Epithelial cell of proximal tubule (primary cell): Measurements from ENCODE around the gene BBS9. TPM values are rescaled to one million over a fixed set of nuclear protein-coding genes. Genes with fewer than 3 reads are reported as not detected.
A peak's percentile ranks its signal among the peaks of the same experiment; 100 is the strongest.

Experiments used
- DNase-seq: peaks from one replicate; pipeline ENCODE4 v3.0.0-alpha.2; 2011; ENCODE audit warnings: low read depth
- H3K4me3 ChIP-seq: 2 replicates; pipeline ENCODE4 v1.5.1; 2011; ENCODE audit warnings: low read depth, mild to moderate bottlenecking, low read length
- total RNA-seq: library from RNA; depleted of rRNA; stranded (reverse); fragments of >200 nt; gene quantifications from 2 replicates; pipeline ENCODE4 v1.2.3, GENCODE V29; 2015
- TF ChIP-seq, protein P1 (sequence below): conservative IDR thresholded peaks from 2 replicates; pipeline ENCODE4 v1.5.1; 2012; ENCODE audit warnings: low read depth, mild to moderate bottlenecking, low read length

Gene BBS9
- total RNA-seq, 1 donor from 2014 or later: 4.4 TPM

DNA sequence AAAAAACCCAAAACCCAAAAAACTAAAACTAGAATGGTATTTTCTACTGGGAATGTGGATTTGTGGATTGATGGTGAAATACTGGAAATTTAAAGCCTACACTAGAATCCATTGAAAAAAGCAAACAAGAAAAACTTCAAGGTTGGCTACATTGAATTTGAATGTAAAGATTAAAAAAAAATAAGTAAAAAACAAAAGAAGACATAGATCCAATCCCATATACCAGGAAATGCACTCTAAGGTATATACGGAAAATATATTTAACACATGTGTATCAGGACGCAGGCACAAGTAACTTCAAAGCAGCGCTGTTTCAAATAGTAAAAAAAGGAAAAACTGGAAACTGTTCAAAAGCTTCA, 754 bp upstream of the BBS9 start:
- H3K4me3 ChIP-seq: peak overlapping the region; percentile 88
- no peak for DNase-seq
- TF ChIP-seq, protein P1, sequence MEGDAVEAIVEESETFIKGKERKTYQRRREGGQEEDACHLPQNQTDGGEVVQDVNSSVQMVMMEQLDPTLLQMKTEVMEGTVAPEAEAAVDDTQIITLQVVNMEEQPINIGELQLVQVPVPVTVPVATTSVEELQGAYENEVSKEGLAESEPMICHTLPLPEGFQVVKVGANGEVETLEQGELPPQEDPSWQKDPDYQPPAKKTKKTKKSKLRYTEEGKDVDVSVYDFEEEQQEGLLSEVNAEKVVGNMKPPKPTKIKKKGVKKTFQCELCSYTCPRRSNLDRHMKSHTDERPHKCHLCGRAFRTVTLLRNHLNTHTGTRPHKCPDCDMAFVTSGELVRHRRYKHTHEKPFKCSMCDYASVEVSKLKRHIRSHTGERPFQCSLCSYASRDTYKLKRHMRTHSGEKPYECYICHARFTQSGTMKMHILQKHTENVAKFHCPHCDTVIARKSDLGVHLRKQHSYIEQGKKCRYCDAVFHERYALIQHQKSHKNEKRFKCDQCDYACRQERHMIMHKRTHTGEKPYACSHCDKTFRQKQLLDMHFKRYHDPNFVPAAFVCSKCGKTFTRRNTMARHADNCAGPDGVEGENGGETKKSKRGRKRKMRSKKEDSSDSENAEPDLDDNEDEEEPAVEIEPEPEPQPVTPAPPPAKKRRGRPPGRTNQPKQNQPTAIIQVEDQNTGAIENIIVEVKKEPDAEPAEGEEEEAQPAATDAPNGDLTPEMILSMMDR: no peak

DNA sequence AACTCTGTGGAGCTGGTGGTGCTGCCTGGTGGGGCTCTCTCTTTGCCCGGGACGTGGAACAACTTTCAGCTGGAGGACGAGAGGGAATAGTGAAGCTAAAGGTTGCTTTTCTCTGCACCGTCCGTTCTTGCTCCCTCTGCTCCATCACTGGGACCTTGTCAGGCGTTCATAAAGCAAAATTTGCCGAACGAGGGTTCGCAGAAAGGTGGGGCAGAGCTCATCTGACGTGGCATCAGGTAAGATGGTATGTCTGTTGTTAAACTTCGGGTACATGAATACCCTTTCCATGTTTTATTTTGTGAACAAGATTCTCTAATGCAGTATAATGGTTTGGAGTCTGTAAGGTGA, 416 bp downstream of the BBS9 start:
- TF ChIP-seq, protein P1: no peak
- H3K4me3 ChIP-seq: peak overlapping the region; percentile 88
- no peak for DNase-seq

DNA sequence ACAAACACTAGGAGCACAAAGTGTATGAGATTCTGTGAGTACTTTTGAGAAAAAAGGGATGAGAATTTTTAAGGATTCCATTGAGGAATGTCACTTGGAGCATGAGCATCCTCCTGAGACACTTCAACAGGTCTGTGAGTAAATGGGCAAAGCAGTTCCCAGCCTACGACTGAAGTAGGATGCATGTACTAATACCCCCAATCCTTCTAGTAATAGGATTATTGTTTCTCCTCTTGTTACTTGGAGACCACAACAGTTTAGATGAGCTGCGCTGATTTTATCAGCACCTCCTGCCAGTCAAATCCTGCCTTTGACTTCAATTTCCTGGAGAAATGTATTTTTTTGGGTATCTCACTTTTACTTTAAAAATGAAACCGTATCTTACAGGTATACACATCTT, 820 bp downstream of the BBS9 start:
- peak overlapping the region; percentile 88 for H3K4me3 ChIP-seq
- no peak for DNase-seq
- TF ChIP-seq, protein P1: no peak

DNA sequence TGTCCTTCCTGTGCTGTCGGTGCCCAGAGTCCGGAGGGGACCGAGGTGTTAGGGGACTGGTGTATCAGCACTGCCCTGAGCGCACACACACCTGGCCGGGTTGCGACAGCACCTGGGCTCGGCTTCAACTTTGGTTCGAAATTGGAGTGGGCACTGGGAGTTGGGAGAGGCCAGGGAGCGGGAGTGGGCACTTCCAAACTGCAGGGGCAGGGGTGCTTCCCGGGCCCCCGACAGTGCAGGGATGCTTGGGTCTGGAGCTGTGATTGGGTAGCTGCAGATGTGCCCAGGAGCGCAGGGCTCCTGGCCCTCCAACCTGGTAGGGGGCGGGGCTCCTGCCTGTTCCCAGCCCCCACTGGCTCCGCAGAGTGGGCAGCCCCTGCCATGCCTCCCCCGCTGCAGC, 7.7 kb downstream of the BBS9 start:
- no peak overlapping the region for H3K4me3 ChIP-seq
- DNase-seq: no peak
- TF ChIP-seq, protein P1: no peak

DNA sequence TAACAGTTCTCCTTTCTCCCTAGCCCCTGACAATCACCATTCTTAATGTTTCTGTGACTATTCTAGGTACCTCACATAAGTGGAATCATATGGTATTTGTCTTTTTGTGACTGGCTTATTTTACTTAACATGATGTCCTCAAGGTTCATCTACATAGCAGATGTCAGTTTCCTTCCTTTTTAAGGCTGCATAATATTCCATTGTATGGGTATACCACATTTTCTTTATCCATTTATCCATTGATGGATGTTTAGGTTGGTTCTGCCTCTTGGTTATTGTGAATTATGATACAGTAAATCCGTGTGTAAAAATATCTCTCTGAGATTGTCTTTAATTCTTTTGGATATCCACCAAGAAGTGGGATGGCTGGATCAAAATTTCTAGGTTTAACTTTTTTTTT, 13.2 kb downstream of the BBS9 start:
- no peak for DNase-seq
- TF ChIP-seq, protein P1: no peak
- H3K4me3 ChIP-seq: no peak overlapping the region

DNA sequence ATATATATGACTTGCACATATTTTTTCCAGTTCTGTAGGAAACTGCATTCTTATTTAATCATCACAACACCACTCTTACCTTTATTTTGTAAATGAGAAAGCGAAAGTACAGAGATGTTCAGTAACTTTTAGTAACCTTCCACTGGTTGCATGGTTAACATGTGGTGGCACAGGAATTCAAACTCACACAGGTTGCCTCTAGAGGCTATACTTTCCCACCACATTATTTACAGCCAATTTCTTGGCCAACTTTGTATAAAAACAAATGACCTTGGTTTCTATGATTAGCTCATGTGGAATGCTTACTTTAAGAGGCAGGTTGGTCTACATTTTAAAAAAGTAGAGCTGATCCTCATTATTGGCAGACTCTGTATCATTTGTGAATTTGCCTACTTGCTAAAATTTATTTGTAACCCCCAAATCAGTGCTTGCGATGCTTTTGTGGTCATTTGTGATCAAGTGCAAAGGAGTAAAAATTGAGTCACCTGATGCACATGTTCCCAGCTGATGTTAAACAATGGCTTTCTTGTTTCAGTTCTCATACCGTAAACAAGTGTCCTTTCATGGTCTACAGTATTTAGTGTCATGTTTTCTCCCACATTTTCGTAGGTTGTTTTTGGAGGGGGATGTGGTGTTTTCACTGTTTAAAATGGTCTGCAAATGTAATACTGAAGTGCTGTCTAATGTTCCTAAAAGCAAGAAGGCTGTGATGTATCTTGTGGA, 14.8 kb downstream of the BBS9 start:
- no peak for DNase-seq
- TF ChIP-seq, protein P1: no peak
- no peak overlapping the region for H3K4me3 ChIP-seq

DNA sequence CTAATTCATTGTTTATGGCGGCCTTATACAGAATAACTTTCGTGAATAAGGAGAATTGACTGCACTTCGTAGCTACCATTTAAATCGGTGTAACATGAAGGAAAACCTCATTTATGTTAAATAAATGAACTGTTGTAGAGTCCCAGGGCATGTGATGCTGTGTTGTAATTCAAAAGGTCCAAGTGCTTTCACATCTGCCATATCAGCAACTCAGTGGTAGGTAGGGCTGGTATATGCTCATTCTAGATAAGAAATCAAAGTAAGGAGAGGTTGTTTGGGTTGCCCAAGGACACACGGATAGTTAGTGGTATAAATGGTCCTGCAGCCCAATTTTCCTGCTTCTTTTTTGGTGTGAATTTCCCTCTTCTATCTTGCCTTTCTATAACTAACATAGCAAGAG, 15.8 kb downstream of the BBS9 start:
- TF ChIP-seq, protein P1: no peak
- H3K4me3 ChIP-seq: no peak overlapping the region
- no peak for DNase-seq
